Coronary artery (tissue), 2 donors: ENCODE measurements around the gene AFF1.

Source experiments
- DNase-seq: peaks from one replicate; pipeline ENCODE4 v3.0.0-alpha.2; 2017; ENCODE audit warnings: low spot score
- H3K27ac ChIP-seq, 2 donors: fragments of 200-600 bp; sonication (generic); one replicate each; pipeline ENCODE4 v1.5.1; 2016 to 2019
- H3K4me3 ChIP-seq: fragments of 200-600 bp; sonication (generic); 2 replicates; pipeline ENCODE4 v1.5.1; 2016; ENCODE audit warnings: mild to moderate bottlenecking, moderate library complexity
- CTCF ChIP-seq: fragments of 200-600 bp; sonication (generic); IDR thresholded peaks from one replicate; pipeline ENCODE4 v1.5.1; 2019; ENCODE audit warnings: antibody characterized with exemption

AFF1 gene

GRCh38 chr4:86910369-86910768 is 24.4 kb upstream of the AFF1 start:
- no peak for TF ChIP-seq CTCF
- no peak for DNase-seq
- H3K4me3 ChIP-seq: no peak overlapping the region
- H3K27ac ChIP-seq: no peak overlapping the region

- Histone ChIP-seq H3K4me3 (no peak overlapping the region), H3K27ac (no peak overlapping the region)
- no peak for DNase-seq
- no peak for TF ChIP-seq CTCF
Measured at GRCh38 chr4:86910820-86911684, 23.8 kb upstream of the AFF1 start.

DNA sequence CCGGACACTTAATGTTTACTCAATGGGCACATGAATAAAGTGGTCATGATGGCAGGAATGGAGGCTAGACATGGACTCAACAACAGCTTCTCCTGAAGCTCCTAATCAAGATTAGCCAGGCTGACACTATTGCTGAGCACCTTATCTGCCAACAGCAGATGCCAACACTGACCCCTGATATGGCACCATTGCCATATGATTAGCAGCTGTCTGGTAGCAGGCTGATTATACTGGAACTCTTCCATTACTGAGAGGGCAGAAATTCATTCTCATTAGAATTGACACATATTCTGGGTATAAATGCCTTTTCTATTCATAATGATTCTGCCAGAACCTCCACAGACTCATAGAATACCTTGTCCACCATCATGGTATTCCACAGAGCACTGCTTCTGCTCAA is 18.4 kb upstream of the AFF1 start:
- DNase-seq: peak; percentile 24

GRCh38 chr4:86917212-86918039 is 17.4 kb upstream of the AFF1 start:
- H3K4me3 ChIP-seq: no peak overlapping the region
- no peak overlapping the region for H3K27ac ChIP-seq
- peak; percentile 11 for DNase-seq
- no peak for TF ChIP-seq CTCF

More for the DNA sequence above, 18.4 kb upstream of the AFF1 start:
- Histone ChIP-seq H3K27ac (no peak overlapping the region), H3K4me3 (no peak overlapping the region)
- TF ChIP-seq CTCF: no peak

- no peak for DNase-seq
- Histone ChIP-seq H3K4me3 (no peak overlapping the region), H3K27ac (no peak overlapping the region)
- no peak for TF ChIP-seq CTCF
Measured at GRCh38 chr4:86918539-86919072, 16.2 kb upstream of the AFF1 start.

GRCh38 chr4:86919561-86920223 is 15.1 kb upstream of the AFF1 start:
- DNase-seq: no peak
- H3K27ac ChIP-seq: no peak overlapping the region
- no peak for TF ChIP-seq CTCF
- no peak overlapping the region for H3K4me3 ChIP-seq
